Posterior cingulate gyrus (tissue), 11 donors: ENCODE measurements around the gene DCLK1.

Experiments used
- DNase-seq, 10 donors: peaks; one replicate each; pipeline versions ENCODE4 v3.0.0 to v3.0.0-alpha.2; 2020 to 2021; ENCODE audit warnings: mixed read lengths in 3 of 10
- intact Hi-C: fragments of 100-400 bp; cut with DNase I; formaldehyde crosslinking; loops from one replicate; pipeline ENCODE4 v1.15.1; 2023

The DCLK1 gene

DNA sequence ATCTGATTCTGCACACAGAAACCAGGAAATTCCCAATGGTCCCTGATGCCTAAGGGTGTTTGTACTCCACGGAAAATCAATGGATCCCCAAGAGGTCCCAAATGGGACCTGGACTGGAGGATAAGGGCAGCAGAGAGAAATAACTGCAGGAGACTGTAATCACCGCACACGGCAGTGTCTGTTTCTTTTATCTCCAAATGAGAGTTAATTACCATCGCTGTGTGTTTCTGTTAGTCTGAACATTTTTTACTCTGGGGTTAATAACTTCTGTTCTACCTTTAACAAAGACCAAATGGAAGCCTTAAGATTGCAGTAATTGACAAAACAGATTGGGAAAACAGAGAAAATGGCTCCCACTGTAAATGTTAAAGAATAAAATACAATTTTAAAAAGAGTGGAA, 320.9 kb downstream of the DCLK1 start:
- intact Hi-C loops = no loop called here
- no peak for DNase-seq

GRCh38 chr13:35808846-35809245, 322.3 kb downstream of the DCLK1 start:
- intact Hi-C loops = no loop called here
- DNase-seq = no peak

- no peak for DNase-seq
- intact Hi-C loops = no loop called here
Measured at GRCh38 chr13:35804901-35805300, 326.3 kb downstream of the DCLK1 start.

DNA sequence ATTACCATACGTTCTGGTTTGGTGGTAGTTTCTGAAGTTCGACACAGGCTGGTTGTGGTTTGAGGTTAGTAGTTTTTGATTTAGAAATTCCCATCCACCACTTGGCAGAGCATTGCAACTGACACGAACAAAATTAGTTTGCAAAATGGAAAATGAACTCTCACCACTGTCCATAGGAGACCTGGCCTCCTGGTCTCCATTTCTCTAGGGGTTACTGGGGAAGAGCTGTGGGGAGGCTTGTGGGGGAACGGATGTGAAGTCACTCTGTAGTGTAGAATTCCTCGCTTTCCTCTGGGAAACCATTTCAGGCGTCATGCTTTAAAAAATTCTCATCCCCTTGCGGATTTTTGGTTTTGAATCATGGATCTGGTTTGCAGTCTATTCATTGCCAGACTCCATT, 333.2 kb downstream of the DCLK1 start:
- no peak for DNase-seq
- intact Hi-C loops = no loop called here

- intact Hi-C loops = no loop called here
- DNase-seq = no peak
Measured at GRCh38 chr13:35797244-35797643, 333.9 kb downstream of the DCLK1 start.

- intact Hi-C loops = no loop called here
- no peak for DNase-seq
Measured at GRCh38 chr13:35796623-35797022, 334.6 kb downstream of the DCLK1 start.

GRCh38 chr13:35794734-35795389, 336.3 kb downstream of the DCLK1 start:
- intact Hi-C loops = no loop called here
- no peak for DNase-seq

GRCh38 chr13:35793823-35794222, 337.4 kb downstream of the DCLK1 start:
- intact Hi-C loops = no loop called here
- DNase-seq = no peak

GRCh38 chr13:35792911-35793310, 338.3 kb downstream of the DCLK1 start:
- no peak for DNase-seq

GRCh38 chr13:35792021-35792420, 339.2 kb downstream of the DCLK1 start:
- no peak for DNase-seq
- intact Hi-C loops = no loop called here

More at GRCh38 chr13:35792911-35793310, 338.3 kb downstream of the DCLK1 start:
- intact Hi-C loops = no loop called here

- no peak for DNase-seq
Measured at GRCh38 chr13:35791184-35791851, 339.9 kb downstream of the DCLK1 start.

GRCh38 chr13:35789335-35790165, 341.6 kb downstream of the DCLK1 start:
- intact Hi-C loops = no loop called here
- no peak for DNase-seq

More at GRCh38 chr13:35791184-35791851, 339.9 kb downstream of the DCLK1 start:
- intact Hi-C loops = no loop called here

DNA sequence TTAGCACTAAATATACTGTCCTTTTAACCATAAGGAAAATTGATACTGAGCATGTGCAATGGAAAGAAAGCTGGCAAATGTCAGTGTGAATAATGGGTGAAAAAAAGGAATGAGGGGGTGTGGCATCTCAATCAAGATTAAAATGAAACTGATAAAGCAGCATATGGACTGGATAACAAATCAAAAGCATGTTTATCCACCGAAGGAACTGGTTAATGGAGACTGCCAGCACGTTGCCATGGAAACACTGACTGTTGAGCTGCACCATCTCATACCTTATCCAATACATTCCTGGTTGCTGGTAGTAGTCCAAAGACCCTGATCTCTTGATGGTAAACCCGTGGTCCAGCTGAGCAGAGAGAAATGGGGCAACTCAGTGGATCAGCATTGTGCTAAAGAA, 343.2 kb downstream of the DCLK1 start:
- DNase-seq = no peak
- intact Hi-C loops = no loop called here

GRCh38 chr13:35785576-35786303, 345.4 kb downstream of the DCLK1 start:
- intact Hi-C loops = no loop called here
- no peak for DNase-seq

- intact Hi-C loops = no loop called here
- DNase-seq = no peak
Measured at GRCh38 chr13:35784286-35784951, 346.8 kb downstream of the DCLK1 start.

DNA sequence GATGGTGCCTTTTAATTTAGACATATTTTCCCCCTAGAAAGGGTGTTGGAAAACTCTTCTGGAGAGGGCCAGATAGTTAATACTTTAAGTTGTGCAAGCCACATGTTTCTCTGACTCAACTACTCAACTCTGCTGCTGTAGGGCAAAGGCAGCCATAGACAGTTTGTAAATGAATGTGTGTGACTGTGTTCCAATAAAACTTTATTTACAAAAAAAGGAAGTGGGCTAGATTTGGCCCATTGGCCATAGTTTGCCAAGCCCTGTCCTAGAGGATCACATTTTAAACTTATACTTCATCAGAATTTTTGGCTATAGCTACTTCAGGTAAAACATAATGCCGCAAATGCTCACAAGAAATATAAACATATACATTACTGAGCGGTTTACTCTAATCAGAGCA, 348.4 kb downstream of the DCLK1 start:
- intact Hi-C loops = no loop called here

GRCh38 chr13:35781036-35782000, 349.9 kb downstream of the DCLK1 start:
- DNase-seq = no peak
- intact Hi-C loops = no loop called here

More for the DNA sequence above, 348.4 kb downstream of the DCLK1 start:
- DNase-seq = no peak

DNA sequence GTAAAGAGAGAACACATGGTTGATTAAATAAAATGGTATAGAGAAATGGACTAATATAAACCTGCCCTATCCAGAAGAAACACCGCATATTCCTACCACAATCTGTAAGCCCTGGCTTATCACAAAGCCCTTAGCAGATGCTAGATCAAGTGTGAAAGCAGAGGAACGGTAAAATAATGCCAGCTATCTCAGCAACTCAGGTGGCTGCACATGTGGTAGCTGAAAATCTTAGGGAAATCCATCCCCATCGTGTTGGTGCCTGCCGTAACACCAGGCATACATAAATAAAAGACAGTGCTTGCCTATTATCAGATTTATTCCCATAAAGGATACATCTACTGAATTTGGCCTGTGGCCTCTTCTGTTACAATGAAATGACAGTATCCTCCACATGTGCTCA, 350.6 kb downstream of the DCLK1 start:
- no peak for DNase-seq
- intact Hi-C loops = no loop called here

DNA sequence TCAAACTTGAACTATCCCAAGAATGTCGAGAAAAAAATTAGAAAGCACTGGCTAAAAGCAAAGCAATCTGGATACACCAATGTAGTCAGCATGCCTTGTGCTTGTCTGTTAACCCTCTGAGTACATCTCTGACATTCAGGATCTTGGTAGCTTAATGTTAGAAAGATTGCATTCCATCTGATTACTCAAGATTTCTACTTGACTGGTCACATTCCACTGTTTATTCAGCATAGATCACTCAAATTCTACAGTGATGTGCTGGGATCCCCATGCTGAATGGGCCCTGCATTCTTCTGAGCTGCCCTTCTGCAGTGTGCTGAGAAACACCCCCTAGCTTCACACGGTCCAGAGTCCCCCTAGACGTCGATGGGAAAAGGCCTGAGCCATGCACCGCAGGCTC, 359.3 kb downstream of the DCLK1 start:
- intact Hi-C loops = no loop called here

More for the DNA sequence above, 359.3 kb downstream of the DCLK1 start:
- DNase-seq = no peak
